Neutrophil (primary cell): ENCODE data around the gene SERTAD2.

Experiments
- H3K27ac ChIP-seq: fragments of 200-600 bp; sonication (generic); 2 replicates; pipeline ENCODE4 v1.5.1; 2016; ENCODE audit warnings: mild to moderate bottlenecking, moderate library complexity
- H3K27me3 ChIP-seq: fragments of 200-600 bp; sonication (generic); 2 replicates; pipeline ENCODE4 v1.6.0; 2016; ENCODE audit warnings: mild to moderate bottlenecking
- H3K36me3 ChIP-seq: fragments of 200-600 bp; sonication (generic); 2 replicates; pipeline ENCODE4 v1.5.1; 2017
- H3K4me1 ChIP-seq, 2 experiments: fragments of 200-600 bp in 1 of 2; sonication (generic) in 1 of 2; 1 replicate in 1 of 2; 2 replicates in 1 of 2; pipeline versions ENCODE4 v1.5.1 to v1.6.1; 2013 to 2016; ENCODE audit warnings: low read depth in 1 of 2, low read length in 1 of 2, mild to moderate bottlenecking in 1 of 2, moderate library complexity in 1 of 2; ENCODE audit not compliant: control insufficient read depth in 1 of 2, insufficient read depth in 1 of 2
- H3K4me3 ChIP-seq, 2 experiments: fragments of 200-600 bp in 1 of 2; sonication (generic) in 1 of 2; 1 replicate in 1 of 2; 2 replicates in 1 of 2; pipeline ENCODE4 v1.5.1; 2013 to 2016; ENCODE audit warnings: low read depth in 1 of 2, low read length in 1 of 2, mild to moderate bottlenecking in 1 of 2, moderate library complexity in 1 of 2
- H3K9me3 ChIP-seq: fragments of 200-600 bp; sonication (generic); 2 replicates; pipeline ENCODE4 v1.5.1; 2016
- TF ChIP-seq, protein P1 (sequence below): fragments of 200-600 bp; sonication (generic); IDR thresholded peaks from 2 replicates; pipeline ENCODE4 v1.5.1; 2016; ENCODE audit warnings: antibody characterized with exemption

SERTAD2 gene

DNA sequence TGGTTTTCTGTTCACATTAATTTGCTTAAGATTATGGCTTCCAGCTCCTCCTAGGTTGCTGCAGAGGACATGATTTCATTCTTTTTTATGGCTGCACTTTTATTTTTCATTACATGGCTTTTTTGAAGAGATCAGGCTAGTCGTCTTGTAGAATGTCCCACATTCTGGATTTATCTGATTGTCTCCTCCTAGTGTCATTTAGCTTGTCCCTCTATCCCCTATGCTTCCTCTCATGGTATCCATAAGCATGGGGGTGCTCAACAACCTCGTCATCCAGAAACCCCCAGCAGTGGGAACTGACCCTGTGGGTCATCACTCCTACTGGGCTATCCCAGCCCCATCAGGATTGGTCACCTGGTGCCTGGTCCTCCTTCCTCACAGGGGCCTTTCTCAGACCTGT is 49.6 kb downstream of the SERTAD2 start:
- peaks cover 27 to 28% of the 10 kb centered on the region in 2 experiments for H3K4me1 ChIP-seq
- no peaks in the 10 kb centered on the region for H3K9me3 ChIP-seq
- H3K4me3 ChIP-seq = no peak overlapping the region
- H3K36me3 ChIP-seq = no peaks in the 10 kb centered on the region
- H3K27me3 ChIP-seq = no peaks in the 10 kb centered on the region
- TF ChIP-seq, protein P1, sequence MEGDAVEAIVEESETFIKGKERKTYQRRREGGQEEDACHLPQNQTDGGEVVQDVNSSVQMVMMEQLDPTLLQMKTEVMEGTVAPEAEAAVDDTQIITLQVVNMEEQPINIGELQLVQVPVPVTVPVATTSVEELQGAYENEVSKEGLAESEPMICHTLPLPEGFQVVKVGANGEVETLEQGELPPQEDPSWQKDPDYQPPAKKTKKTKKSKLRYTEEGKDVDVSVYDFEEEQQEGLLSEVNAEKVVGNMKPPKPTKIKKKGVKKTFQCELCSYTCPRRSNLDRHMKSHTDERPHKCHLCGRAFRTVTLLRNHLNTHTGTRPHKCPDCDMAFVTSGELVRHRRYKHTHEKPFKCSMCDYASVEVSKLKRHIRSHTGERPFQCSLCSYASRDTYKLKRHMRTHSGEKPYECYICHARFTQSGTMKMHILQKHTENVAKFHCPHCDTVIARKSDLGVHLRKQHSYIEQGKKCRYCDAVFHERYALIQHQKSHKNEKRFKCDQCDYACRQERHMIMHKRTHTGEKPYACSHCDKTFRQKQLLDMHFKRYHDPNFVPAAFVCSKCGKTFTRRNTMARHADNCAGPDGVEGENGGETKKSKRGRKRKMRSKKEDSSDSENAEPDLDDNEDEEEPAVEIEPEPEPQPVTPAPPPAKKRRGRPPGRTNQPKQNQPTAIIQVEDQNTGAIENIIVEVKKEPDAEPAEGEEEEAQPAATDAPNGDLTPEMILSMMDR = no peak
- no peak overlapping the region for H3K27ac ChIP-seq

DNA sequence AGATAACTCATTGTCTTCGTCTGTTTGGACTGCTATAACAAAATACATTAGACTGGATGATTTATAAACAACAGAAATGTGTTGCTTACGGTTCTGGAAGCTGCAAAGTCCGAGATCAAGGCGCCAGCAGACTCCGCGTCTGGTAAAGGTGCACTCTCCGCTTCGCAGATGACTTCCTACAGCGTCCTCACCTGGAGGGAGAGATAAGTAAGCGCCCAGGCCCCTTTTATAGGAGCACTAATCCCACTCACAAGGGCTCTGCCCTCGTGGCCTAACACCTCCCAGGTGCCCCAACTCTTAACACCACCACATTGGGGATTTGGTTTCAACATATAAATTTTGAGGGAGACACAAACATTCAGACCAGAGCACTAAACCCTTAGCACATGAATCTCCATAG is 51.3 kb downstream of the SERTAD2 start:
- Histone ChIP-seq H3K36me3 (no peaks in the 10 kb centered on the region), H3K27me3 (no peaks in the 10 kb centered on the region), H3K4me1 (peaks cover 10 to 12% of the 10 kb centered on the region in 2 experiments), H3K27ac (no peak overlapping the region), H3K4me3 (no peak overlapping the region), H3K9me3 (no peaks in the 10 kb centered on the region)
- TF ChIP-seq, protein P1 = no peak

DNA sequence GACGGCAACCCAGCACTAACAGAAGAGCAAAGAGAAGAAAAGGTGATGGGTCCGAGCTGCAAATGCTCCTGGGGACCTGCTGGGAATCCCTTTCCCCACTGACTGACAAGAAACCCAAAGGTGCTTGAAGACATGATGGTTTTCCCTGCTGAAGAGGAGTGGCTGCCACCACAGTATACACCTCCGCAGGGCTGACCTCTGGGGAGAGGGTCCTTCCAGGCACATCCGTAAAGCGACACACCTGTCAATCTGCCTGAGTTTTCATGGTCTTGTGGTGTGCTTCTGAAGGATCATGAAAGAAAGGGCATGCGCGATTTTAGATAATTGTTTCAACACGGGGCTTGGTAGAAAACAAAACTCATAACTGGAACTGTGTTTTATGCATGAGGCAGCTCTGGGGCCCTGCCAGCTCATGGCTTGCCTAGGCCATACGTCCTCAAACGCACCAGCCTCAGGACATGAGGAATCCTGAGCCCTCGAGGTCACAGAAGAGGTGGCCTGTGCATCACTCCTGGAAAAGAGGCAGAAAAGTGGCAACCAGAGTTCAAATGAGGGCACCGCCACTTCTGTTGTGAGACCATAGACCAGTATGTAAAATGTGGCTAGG is 51.8 kb downstream of the SERTAD2 start:
- H3K4me3 ChIP-seq = no peak overlapping the region
- no peaks in the 10 kb centered on the region for H3K27me3 ChIP-seq
- no peak overlapping the region for H3K27ac ChIP-seq
- H3K36me3 ChIP-seq = no peaks in the 10 kb centered on the region
- no peaks in the 10 kb centered on the region for H3K9me3 ChIP-seq
- H3K4me1 ChIP-seq = peaks cover 5 to 7% of the 10 kb centered on the region in 2 experiments
- TF ChIP-seq, protein P1 = no peak

DNA sequence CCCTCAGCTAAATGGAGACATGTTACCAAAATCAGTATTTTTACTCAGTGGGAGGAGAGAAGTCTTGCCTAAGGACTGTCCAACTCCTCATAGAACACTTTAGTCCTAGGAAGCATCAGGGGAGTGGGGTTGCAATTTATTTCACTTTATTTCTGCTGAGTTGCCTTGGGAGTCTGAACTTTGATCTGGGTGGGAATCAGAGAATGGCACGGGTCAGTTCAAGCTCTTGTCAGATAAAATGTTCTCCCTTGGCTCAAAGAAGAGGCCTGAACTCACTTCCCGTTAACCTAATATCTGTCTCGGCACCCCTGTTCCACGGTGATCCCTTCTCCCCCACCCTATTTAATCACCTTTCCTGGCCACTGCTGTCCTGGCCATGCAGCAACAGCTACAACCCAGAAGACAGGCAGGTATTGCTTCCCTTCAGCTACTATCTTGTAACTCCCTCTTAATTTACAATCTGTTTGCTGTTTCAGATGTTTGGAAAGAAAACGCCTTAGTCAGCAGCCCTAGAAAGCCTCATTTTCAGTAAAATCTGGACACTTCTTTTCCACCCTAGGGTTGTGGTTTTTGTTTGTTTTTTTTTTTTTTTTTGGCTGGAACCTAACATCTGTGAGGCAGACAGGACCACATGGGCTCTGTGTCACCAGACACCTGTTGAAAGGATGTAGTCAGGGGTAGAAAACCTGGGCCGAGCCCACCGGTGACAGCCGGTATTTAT is 52.5 kb downstream of the SERTAD2 start:
- Histone ChIP-seq H3K27me3 (no peaks in the 10 kb centered on the region), H3K9me3 (no peaks in the 10 kb centered on the region), H3K36me3 (no peaks in the 10 kb centered on the region), H3K4me1 (no peaks in the 10 kb centered on the region), H3K27ac (no peak overlapping the region), H3K4me3 (no peak overlapping the region)
- TF ChIP-seq, protein P1 = no peak

DNA sequence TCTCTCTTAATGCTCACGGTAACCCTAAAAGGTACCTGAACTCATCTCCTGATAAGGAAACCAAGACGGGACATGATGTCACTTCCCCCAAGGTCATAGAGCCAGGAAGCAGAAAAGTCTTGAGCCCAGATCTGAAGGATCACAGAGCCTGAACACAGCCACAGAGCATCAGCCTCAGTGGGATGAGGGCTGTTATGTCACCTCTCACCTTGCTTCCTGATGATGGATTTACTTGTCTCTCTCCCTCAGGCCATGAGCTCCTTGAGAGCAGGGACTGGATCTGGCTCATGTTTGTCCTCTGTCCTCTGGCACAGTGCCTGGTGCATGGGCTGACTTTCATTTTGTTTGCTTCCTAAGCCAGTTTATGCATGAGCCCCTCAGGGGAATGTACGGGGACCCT is 54.2 kb downstream of the SERTAD2 start:
- Histone ChIP-seq H3K27me3 (no peaks in the 10 kb centered on the region), H3K4me3 (no peak overlapping the region)
- TF ChIP-seq, protein P1 = no peak

More for the DNA sequence above, 54.2 kb downstream of the SERTAD2 start:
- no peak overlapping the region for H3K27ac ChIP-seq
- no peaks in the 10 kb centered on the region for H3K9me3 ChIP-seq
- no peaks in the 10 kb centered on the region for H3K4me1 ChIP-seq
- no peaks in the 10 kb centered on the region for H3K36me3 ChIP-seq
